Measurements from ENCODE around the gene PPP4R4.

GRCh38 chr14:94291159-94291905 is 117.2 kb downstream of the PPP4R4 start:
- TF ChIP-seq CTCF (IDR thresholded peaks at IDR 0.05) (no peak), POLR2AphosphoS5 (IDR thresholded peaks at IDR 0.05; ENCODE audit: low read depth, low read length) (no peak), REST (IDR thresholded peaks at IDR 0.05; ENCODE audit: insufficient read depth in 1 of 2, low read depth in 2 of 2, low read length in 1 of 2) (no peak), SIN3A (IDR thresholded peaks at IDR 0.05; ENCODE audit: borderline replicate concordance, insufficient read depth, low read depth, low read length) (no peak), TCF7L2 (IDR thresholded peaks at IDR 0.05; ENCODE audit: low read depth, low read length) (no peak)
